Activated CD4-positive, alpha-beta T cell treated with anti-CD3 and anti-CD28 coated beads, Interleukin-2, amount 50 U/mL, for 4 hours (primary cell): Measurements from ENCODE around the gene GPATCH1.
"Not testable (repeated sequence)": the region's sequence is repeated elsewhere in the genome, so short reads cannot be mapped to it uniquely, and the experiment has no call there.

ENCODE experiments used
- DNase-seq, 2 experiments: peaks; one replicate each; pipeline ENCODE4 v3.0.0-alpha.2; 2020

GPATCH1 gene

GRCh38 chr19:33124207-33125098, 43.5 kb downstream of the GPATCH1 start:
- no peak for DNase-seq

DNA sequence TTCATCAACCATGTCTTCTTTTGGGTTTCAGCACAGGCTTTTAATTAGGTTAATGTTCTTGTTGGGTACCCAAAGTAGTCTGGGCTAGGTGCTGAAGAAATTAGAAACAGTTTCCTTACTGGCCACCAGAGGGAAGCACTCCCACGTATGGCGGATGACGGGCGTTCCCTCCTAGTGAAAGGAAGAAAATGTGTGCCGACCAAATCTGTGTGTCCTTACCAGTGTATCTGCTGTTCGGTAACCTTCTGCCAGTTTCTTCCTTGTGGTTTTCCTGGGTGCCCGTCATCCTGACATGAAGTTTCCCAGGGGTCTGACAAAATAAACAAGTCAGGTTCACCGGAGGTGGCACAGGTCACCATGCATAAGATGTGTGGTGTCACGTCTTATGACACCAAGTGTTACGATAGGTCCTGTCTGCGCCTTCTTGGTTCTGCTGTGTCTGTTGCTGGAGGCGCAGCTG, 45.0 kb downstream of the GPATCH1 start:
- peak; percentile 43 for DNase-seq

DNA sequence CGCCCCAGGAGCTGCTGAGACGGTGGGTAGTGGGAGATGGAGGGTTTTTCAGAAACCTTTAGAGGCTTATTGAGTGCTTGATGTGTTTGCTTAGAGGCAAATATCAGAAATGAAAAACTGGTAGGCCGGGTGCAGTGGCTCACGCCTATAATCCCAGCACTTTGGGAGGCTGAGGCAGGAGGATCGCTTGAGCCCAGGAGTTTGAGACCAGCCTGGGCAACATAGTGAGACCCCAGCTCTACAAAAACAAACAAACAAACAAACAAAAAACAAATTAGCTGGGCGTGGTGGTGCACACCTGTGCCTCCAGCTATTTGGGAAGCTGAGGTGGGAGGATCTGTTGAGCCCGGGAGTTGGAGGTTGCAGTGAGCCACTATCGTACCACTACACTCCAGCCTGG, 45.7 kb downstream of the GPATCH1 start:
- DNase-seq, result not testable (repeated sequence)

DNA sequence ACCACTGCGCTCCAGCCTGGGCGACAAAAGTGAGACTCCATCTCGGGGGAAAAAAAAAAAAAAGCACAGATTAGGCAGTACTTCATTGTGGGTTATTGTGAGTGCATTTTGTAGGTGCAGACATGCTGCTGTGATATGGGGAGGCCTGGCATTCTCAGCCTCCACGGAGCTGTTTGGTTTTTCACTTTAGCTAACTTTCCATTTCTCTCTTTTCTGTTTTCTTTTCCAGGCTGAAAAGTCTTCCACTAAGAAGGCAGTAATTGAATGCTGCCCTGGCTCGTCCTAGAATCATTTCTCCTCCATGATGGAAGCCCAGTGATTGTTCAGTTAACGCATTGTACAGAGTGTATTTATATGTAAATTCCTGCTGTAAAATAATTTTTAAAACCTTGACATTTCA, 48.9 kb downstream of the GPATCH1 start:
- no peak for DNase-seq

GRCh38 chr19:33130433-33130832, 49.5 kb downstream of the GPATCH1 start:
- no peak for DNase-seq

GRCh38 chr19:33132021-33132420, 51.0 kb downstream of the GPATCH1 start, which contains the start of gene WDR88:
TSS of gene WDR88 (plus strand) at chr19:33132114. CDS start at chr19:33132170, 56 bp downstream.
- no peak for DNase-seq

GRCh38 chr19:33132425-33132824, 51.4 kb downstream of the GPATCH1 start:
- DNase-seq, result no peak

GRCh38 chr19:33133438-33134031, 52.6 kb downstream of the GPATCH1 start:
- no peak for DNase-seq

DNA sequence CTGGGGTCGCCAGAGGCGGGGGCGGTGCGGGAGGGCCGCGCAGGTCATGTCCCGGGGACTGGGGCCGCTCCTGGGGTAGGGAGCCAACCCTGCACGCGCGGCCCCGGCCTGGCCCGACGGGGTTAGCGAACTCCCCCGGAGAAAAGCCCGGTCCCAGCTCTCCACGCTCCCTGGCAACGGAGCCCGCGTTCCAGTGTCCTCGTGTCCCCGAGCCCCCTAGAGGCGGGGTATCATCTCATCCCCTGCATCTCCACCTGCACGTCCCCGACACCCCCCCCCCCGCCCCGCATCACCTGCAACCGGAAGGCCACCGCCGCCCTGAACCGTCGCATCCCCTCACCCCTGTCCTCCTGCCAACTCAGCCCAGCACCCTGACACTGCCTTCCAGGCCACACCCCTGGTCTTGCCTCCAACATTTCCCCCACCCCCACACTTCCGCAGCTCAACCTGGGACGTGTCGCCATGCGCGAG, 53.6 kb downstream of the GPATCH1 start:
- peak; percentile 51 to 58 for DNase-seq

- no peak for DNase-seq
Observed at GRCh38 chr19:33139165-33139564, 58.2 kb downstream of the GPATCH1 start.

- peak; percentile 41 to 46 for DNase-seq
Observed at GRCh38 chr19:33143897-33144405, 63.0 kb downstream of the GPATCH1 start.

DNA sequence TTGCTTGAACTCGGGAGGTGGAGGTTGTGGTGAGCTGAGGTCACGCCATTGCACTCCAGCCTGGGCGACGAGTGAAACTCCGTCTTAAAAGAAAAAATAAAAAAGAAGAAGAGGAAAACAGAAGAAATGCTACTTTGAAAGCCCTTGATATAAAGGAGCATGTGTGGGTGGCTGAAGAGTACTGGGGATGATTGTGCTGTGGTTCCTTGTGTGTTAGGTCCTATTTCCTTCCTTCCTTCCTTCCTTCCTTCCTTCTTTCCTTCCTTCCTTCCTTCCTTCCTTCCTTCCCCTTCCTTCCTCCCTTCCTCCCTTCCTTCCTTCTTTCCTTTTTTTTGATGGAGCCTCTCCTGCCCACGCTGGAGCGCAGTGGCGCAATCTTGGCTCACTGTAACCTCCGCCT, 65.2 kb downstream of the GPATCH1 start:
- no peak for DNase-seq

GRCh38 chr19:33147538-33147937, 66.6 kb downstream of the GPATCH1 start:
- no peak for DNase-seq

DNA sequence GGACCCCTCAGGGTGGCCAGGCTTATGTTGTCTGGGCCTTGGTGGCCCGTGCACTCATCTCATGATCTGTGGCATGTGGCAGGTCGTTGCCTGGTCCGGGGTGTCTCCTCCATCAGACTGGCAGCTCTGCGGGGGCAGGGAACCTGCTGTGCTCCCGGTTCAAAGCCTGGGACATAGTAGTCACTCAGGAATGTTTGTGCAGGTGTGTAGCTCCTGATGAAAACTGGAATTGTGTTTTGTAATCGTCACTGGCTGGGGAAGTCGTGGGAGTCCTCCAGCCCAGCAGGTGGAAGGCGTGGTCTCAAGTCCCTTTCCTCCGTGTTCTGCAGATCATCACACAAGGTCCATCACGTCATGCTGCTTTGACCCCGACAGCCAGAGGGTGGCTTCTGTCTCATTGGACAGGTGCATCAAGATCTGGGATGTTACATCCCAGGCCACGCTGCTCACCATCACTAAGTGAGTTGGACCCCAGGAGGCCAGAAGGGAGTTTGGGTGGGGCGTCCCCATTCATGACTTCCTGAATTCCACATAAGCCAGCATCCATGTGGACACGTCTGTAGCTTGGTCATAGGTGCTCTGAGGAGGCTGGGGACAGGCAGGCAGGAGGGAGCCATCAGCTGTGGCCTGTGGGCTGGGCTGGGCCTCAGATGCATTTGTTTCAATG, 70.0 kb downstream of the GPATCH1 start:
- no peak for DNase-seq

DNA sequence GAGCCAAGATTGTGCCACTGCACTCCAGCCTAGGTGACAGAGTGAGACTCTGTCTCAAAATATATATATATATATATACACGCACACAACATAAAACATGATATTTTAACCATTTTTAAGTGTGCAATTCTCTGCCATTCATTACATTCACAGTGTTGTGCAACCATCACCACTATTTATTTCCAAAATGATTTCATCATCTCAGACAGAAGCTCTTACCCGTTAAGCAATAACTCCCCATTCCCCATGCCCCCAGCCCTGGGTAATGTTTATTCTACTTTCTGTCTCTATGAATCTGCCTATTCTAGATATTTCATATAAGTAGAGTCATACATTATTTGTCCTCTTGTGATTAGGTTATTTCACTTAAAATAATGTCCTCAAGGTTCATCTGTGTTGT, 71.2 kb downstream of the GPATCH1 start:
- DNase-seq, result no peak

GRCh38 chr19:33152625-33153024, 71.6 kb downstream of the GPATCH1 start:
- not testable (repeated sequence) for DNase-seq

GRCh38 chr19:33154313-33154712, 73.3 kb downstream of the GPATCH1 start:
- DNase-seq, result not testable (repeated sequence)

GRCh38 chr19:33156334-33156733, 75.4 kb downstream of the GPATCH1 start:
- no peak for DNase-seq

- no peak for DNase-seq
Observed at GRCh38 chr19:33157906-33158305, 76.9 kb downstream of the GPATCH1 start.

DNA sequence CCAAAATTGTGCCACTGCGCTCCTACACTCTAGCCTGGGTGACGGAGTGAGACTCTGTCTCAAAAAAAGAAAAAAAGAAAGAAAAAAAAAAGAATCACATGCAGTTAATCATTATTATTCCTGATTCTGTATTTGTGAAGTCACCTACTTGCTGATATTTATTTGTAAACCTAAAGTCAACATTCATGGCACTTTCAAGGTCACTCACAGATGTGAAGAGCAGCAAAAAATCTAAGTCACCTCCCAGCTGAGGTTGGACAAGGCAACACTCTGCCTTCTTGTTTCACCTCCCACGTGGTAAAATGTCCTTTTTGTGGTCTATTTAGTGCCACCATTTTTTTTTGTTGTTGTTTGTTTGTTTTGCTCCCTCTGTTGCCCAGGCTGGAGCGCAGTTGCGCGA, 77.4 kb downstream of the GPATCH1 start:
- no peak for DNase-seq

DNA sequence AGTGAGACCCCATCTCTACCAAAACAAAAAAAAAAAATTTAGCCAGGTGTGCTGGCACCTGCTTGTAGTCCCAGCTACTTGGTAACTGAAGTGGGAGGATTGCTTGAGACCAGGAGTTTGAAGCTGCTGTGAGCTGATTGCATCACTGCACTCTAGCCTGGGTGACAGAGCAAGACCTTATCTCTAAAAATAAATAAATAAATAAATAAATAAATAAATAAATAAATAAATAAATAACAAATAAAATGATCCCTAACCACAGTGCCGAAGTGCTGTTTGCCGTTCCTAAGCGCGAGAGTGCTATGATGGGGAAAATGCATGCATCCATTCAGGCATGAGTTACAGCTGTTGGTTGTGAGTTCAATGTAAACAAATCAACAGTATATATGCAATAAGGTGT, 78.2 kb downstream of the GPATCH1 start:
- DNase-seq, result no peak

- DNase-seq, result no peak
Observed at GRCh38 chr19:33159893-33160292, 78.9 kb downstream of the GPATCH1 start.

DNA sequence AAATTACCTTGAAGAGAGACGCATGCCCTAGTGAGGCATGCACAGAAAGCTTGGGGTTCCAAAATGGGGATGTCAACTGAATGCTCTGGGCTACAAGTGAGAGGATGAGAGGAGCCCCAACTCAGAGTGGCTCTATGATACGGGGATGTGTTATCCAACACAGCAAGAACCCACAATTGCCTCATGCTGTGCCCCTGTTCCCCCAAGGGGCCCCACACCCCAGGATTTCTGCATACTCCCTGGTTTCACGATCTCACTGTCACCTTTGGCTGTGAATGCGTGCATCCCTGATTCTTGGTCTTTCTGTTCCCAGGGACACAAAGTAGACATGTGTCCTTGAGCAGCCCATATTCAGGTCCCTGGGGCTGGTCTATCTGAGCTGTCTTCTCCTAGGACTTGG, 80.2 kb downstream of the GPATCH1 start:
- no peak for DNase-seq
